Spleen (tissue), 7 donors: ENCODE results near the gene MFSD12.
"Not testable (repeated sequence)": the region's sequence is repeated elsewhere in the genome, so short reads cannot be mapped to it uniquely, and the experiment has no call there.

Experiments used
- CTCF ChIP-seq, 11 experiments: fragments of 200-600 bp in 7 of 11; fragments of 450-650 bp in 4 of 11; sonication (generic) in 4 of 11; IDR thresholded peaks in 8 of 11; conservative IDR thresholded peaks in 3 of 11; 1 replicate in 7 of 11; 2 replicates in 4 of 11; pipeline versions ENCODE4 v1.4.0 to v1.8.0; 2016 to 2021; ENCODE audit warnings: antibody characterized with exemption in 11 of 11, inconsistent platforms in 4 of 11, mild to moderate bottlenecking in 1 of 11
- POLR2A ChIP-seq, 3 donors: fragments of 450-650 bp; IDR thresholded peaks; one replicate each; pipeline ENCODE4 v1.5.1; 2017; ENCODE audit warnings: antibody characterized with exemption in 3 of 3, mild to moderate bottlenecking in 1 of 3
- POLR2AphosphoS5 ChIP-seq, 3 donors: sonication (generic); formaldehyde crosslinking; IDR thresholded peaks; one replicate each; pipeline ENCODE4 v1.5.1; 2017; ENCODE audit warnings: antibody characterized with exemption in 3 of 3
- donor health status: DM: no; HTN: no; CAD: no; lungs with moderate emphysema.
- donor health status: DM: no; HTN: no; CAD: no.
- donor health status: DM: no; HTN: no; CAD: no.

DNA sequence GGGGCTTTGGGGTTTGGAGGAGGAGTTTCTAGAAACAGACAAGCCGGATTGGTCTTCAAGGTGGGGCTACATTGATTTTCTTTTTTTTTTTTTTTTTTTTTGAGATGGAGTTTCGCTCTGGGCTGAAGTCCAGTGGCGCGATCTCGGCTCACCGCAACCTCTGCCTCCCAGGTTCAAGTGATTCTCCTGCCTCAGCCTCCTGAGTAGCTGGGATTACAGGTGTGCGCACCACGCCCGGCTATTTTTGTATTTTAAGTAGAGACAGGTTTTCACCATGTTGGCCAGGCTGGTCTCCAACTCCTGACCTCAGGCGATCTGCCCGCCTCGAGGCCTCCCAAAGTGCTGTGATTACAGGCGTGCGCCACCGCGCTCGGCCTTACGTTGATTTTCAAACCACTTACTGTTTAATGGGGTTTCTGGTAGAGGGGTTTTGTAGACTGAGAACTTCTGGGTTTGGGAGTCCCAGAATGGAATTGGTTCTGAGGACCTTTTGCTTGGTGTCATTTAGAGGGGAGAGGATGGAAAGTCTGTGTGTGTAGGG lies 49.2 kb downstream of the MFSD12 start:
- not testable (repeated sequence) for TF ChIP-seq POLR2AphosphoS5 (IDR thresholded peaks at IDR 0.05); CTCF (IDR thresholded peaks at IDR 0.05 in 8 of 11, conservative IDR thresholded peaks at IDR 0.05 in 3 of 11); POLR2A (IDR thresholded peaks at IDR 0.05)
